Glomerular endothelial cell (primary cell): Measurements from ENCODE around the gene RAET1L. TPM values are rescaled to one million over a fixed set of nuclear protein-coding genes. Genes with fewer than 3 reads are reported as not detected.
"Not testable (repeated sequence)": the region's sequence is repeated elsewhere in the genome, so short reads cannot be mapped to it uniquely, and the experiment has no call there.

Source experiments
- DNase-seq: peaks from one replicate; pipeline ENCODE4 v3.0.0-alpha.2; 2011; ENCODE audit warnings: low read depth, low spot score; ENCODE audit errors: extremely low read depth
- total RNA-seq: library from RNA; depleted of rRNA; stranded (reverse); fragments of >200 nt; gene quantifications from 2 replicates; pipeline ENCODE4 v1.2.3, GENCODE V29; 2015

RAET1L gene
- total RNA-seq, 1 donor from 2014 or later, result not detected

- DNase-seq, result no peak
Measured at GRCh38 chr6:149999636-150000035, 25.7 kb downstream of the RAET1L start.

DNA sequence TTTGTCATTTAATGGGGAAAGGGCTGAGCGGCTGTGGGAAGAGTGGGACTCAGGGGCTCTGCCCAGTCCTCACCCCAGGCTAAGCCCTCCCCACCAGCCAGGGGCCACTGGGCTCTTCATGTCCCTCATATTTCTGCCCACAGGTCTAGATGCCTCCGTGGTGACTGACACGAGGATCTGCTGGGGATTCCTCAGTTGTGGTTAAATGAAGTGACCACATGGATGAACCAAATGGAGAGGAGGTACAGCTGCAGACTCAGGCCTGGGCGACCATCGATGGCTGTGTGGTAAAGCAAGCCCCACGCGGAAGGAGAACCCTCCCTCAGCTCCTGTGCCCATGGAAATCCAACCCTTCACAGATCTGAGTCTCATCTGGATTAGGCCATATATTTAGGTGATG is 29.4 kb downstream of the RAET1L start:
- no peak for DNase-seq

DNA sequence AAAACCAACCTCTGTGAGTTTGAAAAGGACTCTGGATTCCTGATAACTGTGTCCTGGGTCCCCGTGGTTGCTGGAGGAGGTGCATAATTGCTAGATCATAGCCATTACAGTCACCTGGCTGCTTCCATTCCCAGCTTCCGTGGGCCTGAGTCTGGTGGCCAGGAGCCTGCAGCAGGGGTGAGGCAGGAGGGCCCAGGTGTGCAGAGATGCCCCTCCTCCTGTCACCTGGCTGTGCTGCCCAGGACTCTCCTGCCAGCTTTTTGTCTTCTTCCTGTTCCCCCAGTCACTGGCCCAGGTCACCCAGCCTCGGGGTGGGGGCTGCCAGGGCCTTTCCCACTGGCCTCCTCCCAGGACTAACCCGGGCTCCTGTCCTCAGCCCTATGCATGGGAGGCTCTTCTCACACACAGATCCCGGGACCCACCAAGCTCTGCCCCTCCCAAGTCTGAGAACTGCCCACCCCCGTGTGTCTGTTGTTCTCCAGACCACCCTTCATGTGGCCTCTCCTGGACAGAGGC is 30.0 kb downstream of the RAET1L start:
- no peak for DNase-seq

- DNase-seq, result no peak
Measured at GRCh38 chr6:149991838-149992237, 33.5 kb downstream of the RAET1L start.

- not testable (repeated sequence) for DNase-seq
Measured at GRCh38 chr6:149991472-149991795, 33.9 kb downstream of the RAET1L start.

DNA sequence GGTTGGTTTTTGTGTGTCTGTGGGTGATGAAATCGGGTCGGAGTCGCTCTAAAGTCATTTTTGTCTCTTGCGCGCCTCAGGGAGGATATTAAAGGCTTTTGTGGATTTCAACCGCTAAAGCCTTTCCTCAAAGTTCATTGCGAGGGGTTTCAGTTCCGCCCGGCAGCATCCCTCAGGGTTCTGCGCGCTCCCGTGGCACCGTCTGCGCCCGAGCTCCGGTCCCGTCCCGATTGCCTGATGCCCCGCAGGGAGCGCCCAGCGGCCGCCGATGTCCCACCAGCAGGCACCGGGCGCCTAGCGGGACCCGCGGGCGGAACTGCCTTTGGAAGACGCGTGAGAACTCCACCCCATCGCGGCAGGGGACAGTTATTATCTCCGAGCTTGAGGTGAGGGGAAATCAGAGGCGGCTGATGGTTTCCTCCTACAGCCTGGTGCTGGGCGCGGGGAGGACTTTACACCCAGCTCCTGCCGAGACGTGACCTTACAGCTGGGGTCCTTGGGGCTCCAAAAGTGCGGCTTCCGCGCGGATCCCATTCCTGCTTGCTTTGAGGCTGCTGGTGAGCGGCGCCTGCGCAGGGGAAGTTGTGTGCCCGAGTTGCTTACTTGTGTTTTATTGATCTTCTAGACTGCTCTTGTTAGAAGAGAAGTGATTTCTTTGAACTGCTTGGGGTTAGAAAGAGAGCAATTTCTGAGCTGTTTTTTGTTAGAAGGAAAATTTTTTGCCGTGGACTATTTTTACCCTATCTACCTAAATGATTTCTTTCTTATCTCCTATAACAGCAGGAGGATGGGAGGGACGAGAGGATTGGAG is 34.5 kb downstream of the RAET1L start:
- DNase-seq, result no peak

DNA sequence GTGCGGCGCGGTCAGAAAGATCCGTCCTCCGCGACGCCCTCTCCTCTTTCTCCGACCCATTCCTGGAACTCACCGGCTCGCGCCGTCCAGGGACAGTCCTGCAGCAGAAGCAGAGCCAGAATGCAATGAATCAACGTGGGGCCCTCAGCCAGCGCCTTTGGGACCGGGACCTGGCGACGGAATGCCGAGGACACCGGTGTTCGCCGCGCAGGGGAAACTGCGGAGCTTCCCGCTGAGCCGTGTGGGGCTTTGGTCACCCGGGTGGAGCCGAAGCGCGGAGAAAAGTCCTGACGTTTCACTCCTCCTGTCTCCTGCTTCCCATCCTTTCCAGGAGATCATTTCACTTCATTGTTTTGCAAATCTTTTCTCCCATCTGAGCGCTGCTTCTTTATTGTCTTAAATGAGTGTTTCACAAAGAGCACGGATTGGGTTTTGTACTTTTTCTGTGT is 35.1 kb downstream of the RAET1L start:
- no peak for DNase-seq

DNA sequence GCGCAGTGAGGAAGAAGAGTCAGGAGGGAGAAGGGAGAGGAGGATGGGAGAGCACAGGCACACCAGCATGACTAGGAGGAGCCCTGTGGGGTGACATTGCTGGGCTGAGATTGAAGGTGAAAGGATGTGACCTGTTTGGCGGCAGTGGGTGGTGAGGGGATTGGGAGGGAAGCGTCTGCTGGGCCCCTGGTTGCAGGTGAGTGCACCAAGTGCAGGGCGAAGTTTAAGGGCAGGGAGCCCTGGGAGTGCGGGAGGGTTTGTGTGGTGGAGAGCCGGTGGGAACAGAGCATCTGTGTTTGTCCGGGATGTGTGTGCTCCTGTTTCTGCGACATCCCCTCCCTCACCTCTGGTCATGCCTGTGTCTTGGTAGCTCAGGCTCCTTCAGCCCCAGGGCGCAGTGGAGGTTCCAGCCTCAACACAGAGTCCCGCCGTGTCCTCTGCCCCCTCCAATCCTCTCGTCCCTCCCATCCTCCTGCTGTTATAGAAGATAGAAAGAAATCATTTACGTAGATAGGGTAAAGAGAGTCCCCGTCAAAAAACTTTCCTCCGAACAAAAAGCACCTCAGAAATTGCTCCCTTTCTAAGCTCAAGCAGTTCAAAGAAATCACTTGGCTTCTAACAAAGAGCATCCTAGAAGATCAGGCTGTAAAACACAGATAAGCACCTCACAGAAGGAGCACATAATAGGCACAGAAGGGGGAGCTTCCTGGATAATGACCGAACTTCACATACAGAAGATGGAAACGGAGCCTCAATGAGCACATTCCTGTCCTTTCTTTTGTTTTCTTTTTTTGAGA is 36.6 kb downstream of the RAET1L start:
- DNase-seq, result no peak

DNA sequence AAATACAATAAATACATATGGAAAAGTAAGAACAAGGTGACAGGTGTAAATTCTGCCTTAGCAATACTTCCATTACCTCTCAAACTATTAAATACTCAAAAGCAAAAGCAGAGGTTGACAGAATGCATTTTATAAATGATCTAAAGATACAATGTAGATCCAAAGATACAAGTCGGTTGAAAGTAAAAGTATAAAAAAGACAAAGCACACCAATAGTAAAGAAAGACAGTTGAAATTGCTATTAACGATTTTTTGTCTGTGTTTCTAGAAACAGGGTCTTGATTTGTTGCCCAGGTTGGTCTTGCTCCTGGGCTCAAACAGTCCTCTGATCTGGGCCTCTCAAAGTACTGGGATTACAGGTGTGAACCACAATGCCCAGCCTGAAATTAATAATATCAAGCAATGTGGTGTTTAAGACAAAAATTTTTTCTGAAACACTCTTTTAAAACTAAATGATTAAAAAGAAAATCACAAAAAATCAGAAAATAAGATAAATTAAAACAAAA is 37.7 kb downstream of the RAET1L start:
- no peak for DNase-seq

- DNase-seq, result no peak
Measured at GRCh38 chr6:149985481-149985937, 39.8 kb downstream of the RAET1L start.

DNA sequence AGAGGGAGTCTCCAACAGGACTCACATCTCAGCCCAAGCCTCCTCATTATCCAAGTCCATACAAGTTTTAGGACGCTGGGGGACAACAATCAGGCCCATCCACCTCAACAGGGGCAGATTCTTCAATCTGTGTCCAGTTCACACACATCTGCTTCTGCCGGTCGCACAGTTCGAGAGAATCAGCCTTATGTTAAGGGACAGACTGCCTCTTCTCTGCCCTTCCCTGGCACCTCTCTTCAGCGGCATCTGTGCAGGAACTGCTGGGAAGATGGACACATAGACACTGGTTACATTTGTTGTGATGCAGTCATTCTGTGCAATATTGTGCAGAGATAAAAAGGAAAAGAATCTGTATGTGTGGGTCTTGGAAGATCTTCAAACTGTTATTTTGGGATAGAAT is 40.6 kb downstream of the RAET1L start:
- DNase-seq, result no peak

DNA sequence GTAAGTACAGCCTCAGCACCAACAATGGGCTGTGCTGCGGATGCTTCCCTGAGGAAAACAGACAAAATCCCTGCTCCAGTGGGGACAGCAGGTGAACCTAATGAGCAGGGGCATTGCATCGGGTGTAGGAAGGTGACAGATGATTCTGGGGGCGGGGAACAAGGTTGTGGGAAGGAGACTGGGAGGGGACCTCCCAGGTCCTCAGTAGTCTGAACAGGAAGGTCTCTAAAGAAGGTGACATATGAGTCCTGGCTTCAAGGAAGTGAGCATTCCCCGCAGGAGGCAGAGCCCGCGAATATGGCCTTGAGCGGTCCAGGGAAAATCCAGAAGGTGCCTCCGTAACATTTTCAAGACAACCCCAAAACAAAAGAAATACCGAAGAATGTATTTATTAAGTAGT is 42.2 kb downstream of the RAET1L start:
- DNase-seq, result no peak

GRCh38 chr6:149979293-149979692 is 46.0 kb downstream of the RAET1L start:
- DNase-seq, result no peak

DNA sequence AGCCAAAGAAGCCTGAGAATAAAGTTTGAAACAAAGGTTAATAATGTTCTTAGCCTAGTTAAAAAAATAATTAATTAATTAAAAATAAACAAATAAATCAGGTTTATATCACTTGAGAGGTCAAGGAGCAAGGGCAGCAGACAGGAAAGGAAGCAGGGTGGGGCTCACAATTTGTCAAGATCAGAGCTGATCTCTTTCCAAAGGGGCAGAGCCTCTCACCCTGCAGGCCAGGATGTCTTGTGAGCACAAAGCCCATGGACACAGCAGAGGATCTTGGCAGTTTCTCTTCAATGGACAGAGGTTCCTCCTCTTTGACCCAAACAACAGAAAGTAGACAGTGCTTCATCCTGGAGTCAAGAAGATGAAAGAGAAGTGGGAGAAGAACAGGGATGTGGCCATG is 46.7 kb downstream of the RAET1L start:
- DNase-seq, result no peak

GRCh38 chr6:149977221-149977620 is 48.1 kb downstream of the RAET1L start:
- DNase-seq, result no peak

DNA sequence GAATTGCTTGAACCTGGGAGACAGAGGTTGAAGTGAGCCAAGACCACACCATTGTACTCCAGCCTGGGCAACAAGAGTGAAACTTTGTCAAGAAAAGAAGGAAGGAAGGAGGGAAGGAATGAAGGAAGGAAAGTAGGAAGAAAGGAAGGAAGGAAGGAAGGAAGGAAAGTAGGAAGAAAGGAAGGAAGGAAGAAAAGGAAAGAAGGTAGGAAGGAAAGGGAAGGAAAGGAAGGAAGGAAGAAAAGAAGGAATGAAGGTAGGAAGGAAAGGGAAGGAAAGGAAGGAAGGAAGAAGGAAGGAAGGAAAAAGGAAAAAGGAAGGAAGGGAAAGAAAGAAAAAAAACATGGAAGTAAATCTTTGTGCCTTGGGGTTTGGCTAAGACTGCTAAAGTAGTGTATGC is 49.9 kb downstream of the RAET1L start:
- DNase-seq, result no peak

- no peak for DNase-seq
Measured at GRCh38 chr6:149974825-149975224, 50.5 kb downstream of the RAET1L start.

- DNase-seq, result not testable (repeated sequence)
Measured at GRCh38 chr6:149974394-149974793, 50.9 kb downstream of the RAET1L start.

GRCh38 chr6:149969635-149970034 is 55.7 kb downstream of the RAET1L start:
- no peak for DNase-seq

DNA sequence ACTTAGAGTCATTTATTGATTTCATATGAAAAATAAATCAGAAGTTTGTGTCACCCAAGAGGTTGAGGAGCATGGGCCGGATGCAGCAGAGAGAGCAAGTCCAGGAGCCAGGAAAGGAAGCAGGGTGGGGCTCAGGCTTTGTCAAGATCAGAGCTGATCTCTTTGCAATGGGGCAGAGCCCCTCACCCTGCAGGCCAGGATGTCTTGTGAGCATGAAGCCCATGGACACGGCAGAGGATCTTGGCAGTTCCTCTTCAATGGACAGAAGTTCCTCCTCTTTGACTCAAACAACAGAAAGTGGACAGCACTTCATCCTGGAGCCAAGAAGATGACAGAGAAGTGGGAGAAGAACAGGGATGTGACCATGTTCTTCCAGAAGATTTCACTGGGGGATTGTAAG is 56.4 kb downstream of the RAET1L start:
- not testable (repeated sequence) for DNase-seq
